SK-N-MC (cell line): ENCODE data around the gene CYP24A1.

Experiments used
- EZH2 ChIP-seq: fragments of 200-600 bp; sonication (generic); IDR thresholded peaks from one replicate; pipeline ENCODE4 v1.6.1; 2017; ENCODE audit warnings: antibody characterized with exemption
- FOXP2 ChIP-seq: optimal IDR thresholded peaks from 2 replicates; pipeline ENCODE3; 2011; ENCODE audit warnings: mild to moderate bottlenecking, moderate library complexity; ENCODE audit not compliant: insufficient read depth; ENCODE audit errors: extremely low read length, control extremely low read depth

GRCh38 chr20:54172856-54173652 lies 732 bp downstream of the CYP24A1 start:
- TF ChIP-seq EZH2: no peak
- no peak for TF ChIP-seq FOXP2
